Glutamatergic neuron (in vitro differentiated cells): ENCODE results near the gene NBEA. TPM values are rescaled to one million over a fixed set of nuclear protein-coding genes. Genes with fewer than 3 reads are reported as not detected.
"Not testable (repeated sequence)": the region's sequence is repeated elsewhere in the genome, so short reads cannot be mapped to it uniquely, and the experiment has no call there.

Experiments
- DNase-seq: peaks from one replicate; pipeline ENCODE4 v3.0.0; 2022
- H3K27ac Mint-ChIP-seq: one replicate; pipeline ENCODE4 v1.8.0; 2020; ENCODE audit warnings: mild to moderate bottlenecking, mixed read lengths, inconsistent platforms; ENCODE audit not compliant: unreplicated experiment
- H3K27me3 Mint-ChIP-seq: one replicate; pipeline ENCODE4 v1.8.0; 2020; ENCODE audit warnings: mild to moderate bottlenecking, moderate library complexity, mixed read lengths, inconsistent platforms; ENCODE audit not compliant: unreplicated experiment
- H3K36me3 Mint-ChIP-seq: one replicate; pipeline ENCODE4 v1.8.0; 2020; ENCODE audit warnings: mild to moderate bottlenecking, mixed read lengths, inconsistent platforms; ENCODE audit not compliant: unreplicated experiment
- H3K4me1 Mint-ChIP-seq: one replicate; pipeline ENCODE4 v1.8.0; 2020; ENCODE audit warnings: mild to moderate bottlenecking, low read depth, mixed read lengths, inconsistent platforms; ENCODE audit not compliant: unreplicated experiment
- H3K4me3 Mint-ChIP-seq: one replicate; pipeline ENCODE4 v1.8.0; 2020; ENCODE audit warnings: mild to moderate bottlenecking, mixed read lengths, inconsistent platforms; ENCODE audit not compliant: unreplicated experiment
- H3K9me3 Mint-ChIP-seq: one replicate; pipeline ENCODE4 v1.8.0; 2020; ENCODE audit warnings: mild to moderate bottlenecking, moderate library complexity, mixed read lengths, inconsistent platforms; ENCODE audit not compliant: unreplicated experiment
- total RNA-seq: library from RNA; stranded (reverse); fragmentation: NEBNext Ultra II Directional; extraction: Animal tissue kit (Norgen Biotek cat#: 25700); gene quantifications from one replicate; pipeline ENCODE4 v1.2.1, GENCODE V29; 2021; ENCODE audit not compliant: unreplicated experiment
- TF ChIP-seq, protein P1 (sequence below): fragments of 200-600 bp; sonication (generic); IDR thresholded peaks from one replicate; pipeline ENCODE4 v1.5.0; 2021; ENCODE audit not compliant: partially characterized antibody, unreplicated experiment

NBEA gene
- total RNA-seq, 1 donor from 2014 or later = 48.3 TPM

DNA sequence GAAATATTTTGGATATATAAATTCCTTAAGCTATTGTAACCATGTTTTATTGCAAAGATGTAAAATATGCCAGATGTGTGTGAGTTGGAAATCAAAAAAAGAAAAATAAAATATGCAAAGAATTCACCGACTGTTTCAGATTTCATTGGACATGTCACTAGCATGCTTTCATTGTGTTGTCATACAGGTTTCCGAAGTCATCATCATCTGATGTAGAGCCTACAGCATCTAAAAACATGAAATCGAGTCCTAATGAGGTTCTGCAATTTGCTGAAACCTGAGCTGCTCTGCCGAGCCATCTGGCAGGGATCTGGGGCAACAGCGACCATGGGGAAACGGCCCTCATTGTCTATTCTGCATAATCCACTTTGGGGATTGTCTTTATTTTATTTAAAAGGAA is 730.5 kb downstream of the NBEA start:
- Mint-ChIP-seq H3K36me3 (peaks cover 5% of the 10 kb centered on the region), H3K27me3 (peaks cover 8% of the 10 kb centered on the region)
- TF ChIP-seq, protein P1, sequence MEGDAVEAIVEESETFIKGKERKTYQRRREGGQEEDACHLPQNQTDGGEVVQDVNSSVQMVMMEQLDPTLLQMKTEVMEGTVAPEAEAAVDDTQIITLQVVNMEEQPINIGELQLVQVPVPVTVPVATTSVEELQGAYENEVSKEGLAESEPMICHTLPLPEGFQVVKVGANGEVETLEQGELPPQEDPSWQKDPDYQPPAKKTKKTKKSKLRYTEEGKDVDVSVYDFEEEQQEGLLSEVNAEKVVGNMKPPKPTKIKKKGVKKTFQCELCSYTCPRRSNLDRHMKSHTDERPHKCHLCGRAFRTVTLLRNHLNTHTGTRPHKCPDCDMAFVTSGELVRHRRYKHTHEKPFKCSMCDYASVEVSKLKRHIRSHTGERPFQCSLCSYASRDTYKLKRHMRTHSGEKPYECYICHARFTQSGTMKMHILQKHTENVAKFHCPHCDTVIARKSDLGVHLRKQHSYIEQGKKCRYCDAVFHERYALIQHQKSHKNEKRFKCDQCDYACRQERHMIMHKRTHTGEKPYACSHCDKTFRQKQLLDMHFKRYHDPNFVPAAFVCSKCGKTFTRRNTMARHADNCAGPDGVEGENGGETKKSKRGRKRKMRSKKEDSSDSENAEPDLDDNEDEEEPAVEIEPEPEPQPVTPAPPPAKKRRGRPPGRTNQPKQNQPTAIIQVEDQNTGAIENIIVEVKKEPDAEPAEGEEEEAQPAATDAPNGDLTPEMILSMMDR = no peak

DNA sequence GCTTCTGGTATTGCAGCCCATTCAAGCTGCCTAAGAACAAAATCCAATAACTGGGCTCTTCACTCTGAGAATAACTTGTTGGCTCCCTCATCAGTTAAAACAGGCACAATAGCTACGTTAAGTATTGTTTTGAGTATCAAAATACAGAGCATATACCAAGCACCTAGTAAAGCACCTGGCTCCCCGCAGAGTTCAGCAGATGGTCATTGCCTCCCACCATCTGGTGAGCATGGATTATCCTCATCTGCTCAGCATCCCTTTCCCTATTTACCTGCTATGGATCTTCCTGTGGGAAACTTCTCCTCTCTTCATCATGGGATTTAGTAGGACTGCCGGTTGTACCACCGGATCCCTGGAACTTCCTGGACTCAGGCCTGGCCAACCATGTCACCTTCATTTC is 733.6 kb downstream of the NBEA start:
- Mint-ChIP-seq H3K27ac (peak overlapping the region; percentile 80), H3K27me3 (peaks cover 9% of the 10 kb centered on the region), H3K36me3 (no peaks in the 10 kb centered on the region), H3K4me1 (peaks cover 39% of the 10 kb centered on the region), H3K4me3 (peak overlapping the region; percentile 74), H3K9me3 (peaks cover 13% of the 10 kb centered on the region)
- TF ChIP-seq, protein P1 = no peak
- DNase-seq = no peak

More for the DNA sequence above, 730.5 kb downstream of the NBEA start:
- Mint-ChIP-seq H3K9me3 (peaks cover 14% of the 10 kb centered on the region), H3K27ac (peak overlapping the region; percentile 93), H3K4me3 (peak overlapping the region; percentile 44), H3K4me1 (peaks cover 42% of the 10 kb centered on the region)
- DNase-seq = peak; percentile 38

DNA sequence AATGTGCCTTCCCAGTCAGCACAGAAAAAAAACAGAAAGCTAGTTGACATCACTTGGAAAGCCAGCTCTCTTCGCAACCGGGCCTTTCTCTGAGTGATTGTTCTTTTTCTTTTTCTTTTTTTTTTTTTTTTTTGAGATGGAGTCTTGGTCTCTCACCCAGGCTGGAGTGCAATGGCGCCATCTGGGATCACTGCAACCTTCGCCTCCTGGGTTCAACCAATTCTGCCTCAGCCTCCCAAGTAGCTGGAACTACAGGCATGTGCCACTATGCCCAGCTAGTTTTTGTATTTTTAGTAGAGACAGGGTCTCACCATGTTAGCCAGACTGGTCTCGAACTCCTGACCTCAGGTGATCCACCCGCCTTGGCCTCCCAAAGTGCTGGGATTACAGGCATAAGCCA is 735.8 kb downstream of the NBEA start:
- not testable (repeated sequence) for H3K4me3 Mint-ChIP-seq, H3K27ac Mint-ChIP-seq, H3K36me3 Mint-ChIP-seq, DNase-seq
- peaks cover 28% of the 10 kb centered on the region for H3K4me1 Mint-ChIP-seq
- peaks cover 14% of the 10 kb centered on the region for H3K27me3 Mint-ChIP-seq
- H3K9me3 Mint-ChIP-seq = peaks cover 13% of the 10 kb centered on the region

DNA sequence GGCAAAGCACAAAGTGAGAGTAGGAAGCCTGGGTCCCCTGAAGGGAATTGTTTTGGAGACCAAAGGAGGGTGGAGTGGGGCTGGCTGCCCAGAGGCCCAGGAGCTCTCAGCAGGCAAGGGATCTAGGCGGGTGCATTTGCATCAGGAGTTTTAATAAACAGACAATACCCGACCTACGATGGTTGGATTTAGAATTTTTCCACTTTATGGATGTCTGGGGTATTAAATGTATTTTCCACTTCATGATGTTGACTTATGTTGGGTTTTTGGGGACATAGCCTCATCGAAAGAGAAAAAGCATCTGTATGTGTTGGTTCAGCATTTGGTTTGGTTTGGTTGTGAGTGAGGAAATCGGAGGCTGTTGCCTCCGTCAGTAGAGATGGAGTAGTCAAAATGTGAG is 739.6 kb downstream of the NBEA start:
- Mint-ChIP-seq H3K27me3 (peaks cover 7% of the 10 kb centered on the region), H3K4me3 (no peak overlapping the region), H3K4me1 (no peaks in the 10 kb centered on the region), H3K9me3 (peaks cover 3% of the 10 kb centered on the region), H3K27ac (no peak overlapping the region), H3K36me3 (no peaks in the 10 kb centered on the region)
- no peak for DNase-seq
- TF ChIP-seq, protein P1 = no peak

DNA sequence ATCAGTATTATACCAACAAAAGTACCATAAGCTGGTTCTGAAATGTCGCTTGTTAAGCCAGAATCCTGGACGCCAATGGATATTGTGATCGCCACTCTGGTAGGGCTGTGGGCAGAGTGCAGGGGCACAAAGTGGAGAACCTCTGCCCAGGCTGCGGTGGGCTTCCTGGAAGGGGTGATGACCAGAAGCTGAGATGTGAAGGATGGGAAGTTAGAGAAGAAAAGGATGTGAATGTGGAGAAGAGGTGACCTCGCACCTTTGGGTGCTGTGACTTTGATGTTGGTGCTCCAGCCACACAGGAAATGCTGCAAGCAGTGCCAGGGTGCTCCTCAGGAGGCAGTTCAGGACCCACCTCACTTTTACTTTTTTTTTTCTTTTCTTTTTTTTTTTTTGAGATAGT is 742.4 kb downstream of the NBEA start:
- H3K27ac Mint-ChIP-seq = no peak overlapping the region
- no peaks in the 10 kb centered on the region for H3K36me3 Mint-ChIP-seq
- no peak overlapping the region for H3K4me3 Mint-ChIP-seq
- TF ChIP-seq, protein P1 = no peak
- H3K9me3 Mint-ChIP-seq = peaks cover 5% of the 10 kb centered on the region
- H3K4me1 Mint-ChIP-seq = peaks cover 3% of the 10 kb centered on the region
- no peak for DNase-seq
- peaks cover 6% of the 10 kb centered on the region for H3K27me3 Mint-ChIP-seq
